GM12878 (cell line): ENCODE data around the gene GARIN5A. TPM values are rescaled to one million over a fixed set of nuclear protein-coding genes. Genes with fewer than 3 reads are reported as not detected.

Source experiments
- ASH2L ChIP-seq: fragments of 300-600, 200-600 bp; sonication (generic); IDR thresholded peaks from 2 replicates; pipeline ENCODE4 v1.6.1; 2017; ENCODE audit warnings: low read depth, mild to moderate bottlenecking, borderline replicate concordance
- CHD2 ChIP-seq: IDR thresholded peaks from 2 replicates; pipeline ENCODE4 v1.6.1; 2011; ENCODE audit warnings: low read depth, low read length, improper control_type of control experiment, borderline replicate concordance
- CHD4 ChIP-seq: fragments of 200-600 bp; sonication (generic); IDR thresholded peaks from 2 replicates; pipeline ENCODE4 v1.6.1; 2016; ENCODE audit warnings: mild to moderate bottlenecking
- DPF2 ChIP-seq: fragments of 450-650 bp; IDR thresholded peaks from 2 replicates; pipeline ENCODE4 v1.6.1; 2017; ENCODE audit warnings: mild to moderate bottlenecking
- JUND ChIP-seq: IDR thresholded peaks from 2 replicates; pipeline ENCODE4 v1.6.1; 2012; ENCODE audit warnings: low read depth, mild to moderate bottlenecking, low read length, improper control_type of control experiment, moderate library complexity
- MTA2 ChIP-seq: fragments of 450-650 bp; IDR thresholded peaks from 2 replicates; pipeline ENCODE4 v1.6.1; 2016; ENCODE audit warnings: low read depth, mild to moderate bottlenecking, moderate library complexity
- NR2C1 ChIP-seq: fragments of 450-650 bp; IDR thresholded peaks from 2 replicates; pipeline ENCODE4 v1.6.1; 2017; ENCODE audit warnings: antibody characterized with exemption, mild to moderate bottlenecking, moderate library complexity
- POLR2AphosphoS5 ChIP-seq: IDR thresholded peaks from 2 replicates; pipeline ENCODE4 v1.6.1; 2011; ENCODE audit warnings: mild to moderate bottlenecking, low read length, inconsistent platforms
- RCOR1 ChIP-seq: conservative IDR thresholded peaks from 2 replicates; pipeline ENCODE4 v1.6.1; 2012; ENCODE audit warnings: low read depth, low read length, improper control_type of control experiment
- SIX5 ChIP-seq: IDR thresholded peaks from 2 replicates; pipeline ENCODE4 v1.6.1; 2011; ENCODE audit warnings: mild to moderate bottlenecking, low read depth, low read length, moderate library complexity; ENCODE audit not compliant: severe bottlenecking
- SREBF1 ChIP-seq: IDR thresholded peaks from 2 replicates; pipeline ENCODE4 v1.6.1; 2012; ENCODE audit warnings: mild to moderate bottlenecking, low read length
- YBX1 ChIP-seq: fragments of 450-650 bp; IDR thresholded peaks from 2 replicates; pipeline ENCODE4 v1.6.1; 2016; ENCODE audit warnings: antibody characterized with exemption
- ZNF217 ChIP-seq: fragments of 450-650 bp; IDR thresholded peaks from 2 replicates; pipeline ENCODE4 v1.6.1; 2017; ENCODE audit warnings: antibody characterized with exemption, mild to moderate bottlenecking
- ZNF24 ChIP-seq: fragments of 450-650 bp; IDR thresholded peaks from 2 replicates; pipeline ENCODE4 v1.6.1; 2017; ENCODE audit warnings: antibody characterized with exemption, mild to moderate bottlenecking
- ZNF274 ChIP-seq: IDR thresholded peaks from one replicate; pipeline ENCODE4 v1.8.0; 2011; ENCODE audit not compliant: insufficient read length, insufficient read depth
- polyA plus RNA-seq, 11 experiments: library from polyadenylated mRNA; depleted of rRNA in 4 of 11; unstranded in 6 of 11; stranded (reverse) in 5 of 11; fragments of >200 nt; fragmentation: Nextera tagmentation in 4 of 11; fragmentation: Illumina TruSeq in 1 of 11; extraction: Ambion mirVana in 4 of 11; extraction: Trizol in 1 of 11; gene quantifications; 1 replicate in 1 of 11; 2 replicates in 10 of 11; pipeline versions ENCODE4 v1.2.1 to v1.2.3, GENCODE V29; 2011 to 2016; ENCODE audit warnings: inconsistent platforms in 2 of 11, missing spikeins in 2 of 11, low read depth in 1 of 11
- total RNA-seq, 4 experiments: library from RNA; depleted of rRNA in 3 of 4; stranded (reverse); fragments of >200 nt in 3 of 4; fragmentation: Illumina TruSeq in 1 of 4; extraction: Trizol in 1 of 4; gene quantifications; 2 replicates each; pipeline versions ENCODE4 v1.2.1 to v1.2.3, GENCODE V29; 2013 to 2021
- TF ChIP-seq, protein P1 (sequence below): IDR thresholded peaks from 2 replicates; pipeline ENCODE4 v1.6.1; 2012; ENCODE audit warnings: mild to moderate bottlenecking, low read depth, low read length
- TF ChIP-seq, protein P2 (sequence below): fragments of 450-650 bp; IDR thresholded peaks from 2 replicates; pipeline ENCODE4 v1.6.1; 2017; ENCODE audit warnings: mild to moderate bottlenecking, moderate library complexity
- TF ChIP-seq, protein P3 (sequence below): IDR thresholded peaks from 2 replicates; pipeline ENCODE4 v1.6.1; 2011; ENCODE audit warnings: low read depth, mild to moderate bottlenecking, low read length, moderate library complexity, borderline replicate concordance; ENCODE audit errors: extremely low read depth
- TF ChIP-seq, protein P4 (sequence below): fragments of 450-650 bp; formaldehyde crosslinking; IDR thresholded peaks from 2 replicates; pipeline ENCODE4 v1.5.0; 2022; ENCODE audit warnings: mild to moderate bottlenecking, missing genetic modification characterization

Gene GARIN5A
- total and polyA plus RNA-seq, 10 of the 15 experiments (the other 5 are each of a cell fraction or from before 2014, with no cell fraction given), result 0.18 to 1.2 (median 0.24) TPM; not detected in 6

DNA sequence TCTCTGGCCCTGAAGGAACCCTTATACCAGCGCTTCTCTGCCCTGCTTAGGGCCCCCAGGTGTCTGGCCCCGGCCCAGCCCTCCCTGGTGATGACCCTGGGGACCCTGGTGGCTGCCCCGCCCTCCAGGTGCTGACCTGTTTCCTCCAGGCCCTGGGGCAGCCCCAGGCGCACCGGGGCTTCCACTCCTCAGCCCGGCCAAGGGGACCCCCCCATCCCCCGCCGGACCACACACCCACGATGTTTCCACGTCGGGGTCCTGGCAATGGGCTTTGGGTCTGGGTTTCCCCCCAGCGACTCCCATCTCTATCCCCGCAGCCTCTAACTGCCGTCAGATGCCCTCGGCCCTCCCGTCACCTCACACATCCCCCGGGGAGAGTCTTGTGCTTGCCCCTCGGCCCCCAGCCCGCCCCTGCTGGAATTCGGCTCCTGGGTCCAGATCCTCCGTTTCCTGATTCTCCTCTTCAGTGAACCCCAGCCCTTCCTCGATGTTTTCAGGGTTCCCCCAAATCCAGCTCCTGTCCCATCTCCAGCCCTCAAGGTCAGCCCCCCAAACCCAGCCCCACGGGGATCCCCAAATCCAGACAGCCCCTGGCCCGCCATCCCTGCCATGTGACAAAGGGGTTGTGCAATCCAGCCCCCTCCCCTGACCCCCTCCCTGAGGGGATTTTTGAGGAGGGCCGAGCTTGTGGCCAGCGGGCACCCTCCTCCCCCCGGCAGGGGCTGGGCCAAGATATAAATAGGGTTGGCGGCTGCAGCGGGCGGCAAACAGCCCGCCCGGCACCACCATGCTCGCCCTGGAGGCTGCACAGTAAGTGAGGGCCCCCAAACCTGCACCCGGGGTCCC is 58.2 kb downstream of the GARIN5A start, which contains the start of gene SPIB (continued):
- TF ChIP-seq, protein P1, sequence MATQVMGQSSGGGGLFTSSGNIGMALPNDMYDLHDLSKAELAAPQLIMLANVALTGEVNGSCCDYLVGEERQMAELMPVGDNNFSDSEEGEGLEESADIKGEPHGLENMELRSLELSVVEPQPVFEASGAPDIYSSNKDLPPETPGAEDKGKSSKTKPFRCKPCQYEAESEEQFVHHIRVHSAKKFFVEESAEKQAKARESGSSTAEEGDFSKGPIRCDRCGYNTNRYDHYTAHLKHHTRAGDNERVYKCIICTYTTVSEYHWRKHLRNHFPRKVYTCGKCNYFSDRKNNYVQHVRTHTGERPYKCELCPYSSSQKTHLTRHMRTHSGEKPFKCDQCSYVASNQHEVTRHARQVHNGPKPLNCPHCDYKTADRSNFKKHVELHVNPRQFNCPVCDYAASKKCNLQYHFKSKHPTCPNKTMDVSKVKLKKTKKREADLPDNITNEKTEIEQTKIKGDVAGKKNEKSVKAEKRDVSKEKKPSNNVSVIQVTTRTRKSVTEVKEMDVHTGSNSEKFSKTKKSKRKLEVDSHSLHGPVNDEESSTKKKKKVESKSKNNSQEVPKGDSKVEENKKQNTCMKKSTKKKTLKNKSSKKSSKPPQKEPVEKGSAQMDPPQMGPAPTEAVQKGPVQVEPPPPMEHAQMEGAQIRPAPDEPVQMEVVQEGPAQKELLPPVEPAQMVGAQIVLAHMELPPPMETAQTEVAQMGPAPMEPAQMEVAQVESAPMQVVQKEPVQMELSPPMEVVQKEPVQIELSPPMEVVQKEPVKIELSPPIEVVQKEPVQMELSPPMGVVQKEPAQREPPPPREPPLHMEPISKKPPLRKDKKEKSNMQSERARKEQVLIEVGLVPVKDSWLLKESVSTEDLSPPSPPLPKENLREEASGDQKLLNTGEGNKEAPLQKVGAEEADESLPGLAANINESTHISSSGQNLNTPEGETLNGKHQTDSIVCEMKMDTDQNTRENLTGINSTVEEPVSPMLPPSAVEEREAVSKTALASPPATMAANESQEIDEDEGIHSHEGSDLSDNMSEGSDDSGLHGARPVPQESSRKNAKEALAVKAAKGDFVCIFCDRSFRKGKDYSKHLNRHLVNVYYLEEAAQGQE, result no peak
- TF ChIP-seq ZNF217 (no peak; the same call in none of the 2 replicates), NR2C1 (no peak), ZNF274 (no peak), CHD2 (no peak), JUND (no peak), SREBF1 (no peak; the same call in 1 of the 2 replicates), ASH2L (no peak), CHD4 (no peak), DPF2 (0 out of 2 replicates have a peak, but pooled peaks have one; percentile 37), SIX5 (no peak), RCOR1 (no peak), MTA2 (no peak; the same call in 1 of the 2 replicates), ZNF24 (0 out of 2 replicates have a peak, but pooled peaks have one; percentile 13), YBX1 (no peak), POLR2AphosphoS5 (peak; percentile 90)
- TF ChIP-seq, protein P2, sequence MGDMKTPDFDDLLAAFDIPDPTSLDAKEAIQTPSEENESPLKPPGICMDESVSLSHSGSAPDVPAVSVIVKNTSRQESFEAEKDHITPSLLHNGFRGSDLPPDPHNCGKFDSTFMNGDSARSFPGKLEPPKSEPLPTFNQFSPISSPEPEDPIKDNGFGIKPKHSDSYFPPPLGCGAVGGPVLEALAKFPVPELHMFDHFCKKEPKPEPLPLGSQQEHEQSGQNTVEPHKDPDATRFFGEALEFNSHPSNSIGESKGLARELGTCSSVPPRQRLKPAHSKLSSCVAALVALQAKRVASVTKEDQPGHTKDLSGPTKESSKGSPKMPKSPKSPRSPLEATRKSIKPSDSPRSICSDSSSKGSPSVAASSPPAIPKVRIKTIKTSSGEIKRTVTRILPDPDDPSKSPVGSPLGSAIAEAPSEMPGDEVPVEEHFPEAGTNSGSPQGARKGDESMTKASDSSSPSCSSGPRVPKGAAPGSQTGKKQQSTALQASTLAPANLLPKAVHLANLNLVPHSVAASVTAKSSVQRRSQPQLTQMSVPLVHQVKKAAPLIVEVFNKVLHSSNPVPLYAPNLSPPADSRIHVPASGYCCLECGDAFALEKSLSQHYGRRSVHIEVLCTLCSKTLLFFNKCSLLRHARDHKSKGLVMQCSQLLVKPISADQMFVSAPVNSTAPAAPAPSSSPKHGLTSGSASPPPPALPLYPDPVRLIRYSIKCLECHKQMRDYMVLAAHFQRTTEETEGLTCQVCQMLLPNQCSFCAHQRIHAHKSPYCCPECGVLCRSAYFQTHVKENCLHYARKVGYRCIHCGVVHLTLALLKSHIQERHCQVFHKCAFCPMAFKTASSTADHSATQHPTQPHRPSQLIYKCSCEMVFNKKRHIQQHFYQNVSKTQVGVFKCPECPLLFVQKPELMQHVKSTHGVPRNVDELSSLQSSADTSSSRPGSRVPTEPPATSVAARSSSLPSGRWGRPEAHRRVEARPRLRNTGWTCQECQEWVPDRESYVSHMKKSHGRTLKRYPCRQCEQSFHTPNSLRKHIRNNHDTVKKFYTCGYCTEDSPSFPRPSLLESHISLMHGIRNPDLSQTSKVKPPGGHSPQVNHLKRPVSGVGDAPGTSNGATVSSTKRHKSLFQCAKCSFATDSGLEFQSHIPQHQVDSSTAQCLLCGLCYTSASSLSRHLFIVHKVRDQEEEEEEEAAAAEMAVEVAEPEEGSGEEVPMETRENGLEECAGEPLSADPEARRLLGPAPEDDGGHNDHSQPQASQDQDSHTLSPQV, result no peak
- TF ChIP-seq, protein P3, sequence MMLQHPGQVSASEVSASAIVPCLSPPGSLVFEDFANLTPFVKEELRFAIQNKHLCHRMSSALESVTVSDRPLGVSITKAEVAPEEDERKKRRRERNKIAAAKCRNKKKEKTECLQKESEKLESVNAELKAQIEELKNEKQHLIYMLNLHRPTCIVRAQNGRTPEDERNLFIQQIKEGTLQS, result no peak
- TF ChIP-seq, protein P4, sequence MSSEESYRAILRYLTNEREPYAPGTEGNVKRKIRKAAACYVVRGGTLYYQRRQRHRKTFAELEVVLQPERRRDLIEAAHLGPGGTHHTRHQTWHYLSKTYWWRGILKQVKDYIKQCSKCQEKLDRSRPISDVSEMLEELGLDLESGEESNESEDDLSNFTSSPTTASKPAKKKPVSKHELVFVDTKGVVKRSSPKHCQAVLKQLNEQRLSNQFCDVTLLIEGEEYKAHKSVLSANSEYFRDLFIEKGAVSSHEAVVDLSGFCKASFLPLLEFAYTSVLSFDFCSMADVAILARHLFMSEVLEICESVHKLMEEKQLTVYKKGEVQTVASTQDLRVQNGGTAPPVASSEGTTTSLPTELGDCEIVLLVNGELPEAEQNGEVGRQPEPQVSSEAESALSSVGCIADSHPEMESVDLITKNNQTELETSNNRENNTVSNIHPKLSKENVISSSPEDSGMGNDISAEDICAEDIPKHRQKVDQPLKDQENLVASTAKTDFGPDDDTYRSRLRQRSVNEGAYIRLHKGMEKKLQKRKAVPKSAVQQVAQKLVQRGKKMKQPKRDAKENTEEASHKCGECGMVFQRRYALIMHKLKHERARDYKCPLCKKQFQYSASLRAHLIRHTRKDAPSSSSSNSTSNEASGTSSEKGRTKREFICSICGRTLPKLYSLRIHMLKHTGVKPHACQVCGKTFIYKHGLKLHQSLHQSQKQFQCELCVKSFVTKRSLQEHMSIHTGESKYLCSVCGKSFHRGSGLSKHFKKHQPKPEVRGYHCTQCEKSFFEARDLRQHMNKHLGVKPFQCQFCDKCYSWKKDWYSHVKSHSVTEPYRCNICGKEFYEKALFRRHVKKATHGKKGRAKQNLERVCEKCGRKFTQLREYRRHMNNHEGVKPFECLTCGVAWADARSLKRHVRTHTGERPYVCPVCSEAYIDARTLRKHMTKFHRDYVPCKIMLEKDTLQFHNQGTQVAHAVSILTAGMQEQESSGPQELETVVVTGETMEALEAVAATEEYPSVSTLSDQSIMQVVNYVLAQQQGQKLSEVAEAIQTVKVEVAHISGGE (CRISPR knock-in tag), result no peak
